Thyroid gland (tissue), 4 donors: Measurements from ENCODE around the gene CYP19A1. TPM values are rescaled to one million over a fixed set of nuclear protein-coding genes. Genes with fewer than 3 reads are reported as not detected.
A peak's percentile ranks its signal among the peaks of the same experiment; 100 is the strongest.
"Not testable (repeated sequence)": the region's sequence is repeated elsewhere in the genome, so short reads cannot be mapped to it uniquely, and the experiment has no call there.

ENCODE experiments used
- DNase-seq, 2 donors: peaks; one replicate each; pipeline ENCODE4 v3.0.0-alpha.2; 2019
- H3K27ac ChIP-seq, 3 donors: fragments of 200-600 bp; sonication (generic); 1 replicate in 2 of 3; 2 replicates in 1 of 3; pipeline ENCODE4 v1.5.1; 2016 to 2019; ENCODE audit warnings: mild to moderate bottlenecking in 1 of 3, moderate library complexity in 1 of 3
- H3K27me3 ChIP-seq: fragments of 200-600 bp; sonication (generic); one replicate; pipeline ENCODE4 v1.5.1; 2019
- H3K36me3 ChIP-seq, 2 donors: fragments of 200-600 bp; sonication (generic); one replicate each; pipeline ENCODE4 v1.5.1; 2016 to 2019
- H3K4me1 ChIP-seq, 2 donors: fragments of 200-600 bp; sonication (generic); one replicate each; pipeline ENCODE4 v1.5.1; 2017 to 2019
- H3K4me3 ChIP-seq, 3 donors: fragments of 200-600 bp; sonication (generic); replicated peaks in 1 of 3; 1 replicate in 2 of 3; 2 replicates in 1 of 3; pipeline ENCODE4 v1.5.1; 2016; ENCODE audit warnings: mild to moderate bottlenecking in 1 of 3
- H3K9me3 ChIP-seq: fragments of 200-600 bp; sonication (generic); one replicate; pipeline ENCODE4 v1.5.1; 2017
- CTCF ChIP-seq, 6 experiments: fragments of 200-600 bp in 3 of 6; fragments of 450-650 bp in 3 of 6; sonication (generic) in 3 of 6; IDR thresholded peaks; one replicate each; pipeline ENCODE4 v1.5.1; 2016 to 2019; ENCODE audit warnings: antibody characterized with exemption in 6 of 6, mild to moderate bottlenecking in 2 of 6, inconsistent platforms in 1 of 6, moderate library complexity in 1 of 6
- POLR2A ChIP-seq, 2 donors: fragments of 450-650 bp; IDR thresholded peaks; one replicate each; pipeline ENCODE4 v1.6.1; 2017; ENCODE audit warnings: antibody characterized with exemption in 2 of 2, mild to moderate bottlenecking in 2 of 2, moderate library complexity in 1 of 2
- WGBS, 2 donors: methylation state at CpG; one replicate each; pipeline ENCODE4 v1.1.5; 2017; 5-methylcytosine and 5-hydroxymethylcytosine counted together
- intact Hi-C: fragments of 100-400 bp; cut with DNase I; formaldehyde crosslinking; loops from one replicate; pipeline ENCODE4 v1.15.1; 2023
- total RNA-seq, 4 donors: library from RNA; depleted of rRNA; stranded (reverse); fragments of >200 nt; gene quantifications; one replicate each; pipeline ENCODE4 v1.2.3, GENCODE V29; 2016

CYP19A1 gene
- total RNA-seq, 4 donors from 2014 or later, result 1.6 to 5.5 (median 4.5) TPM

- intact Hi-C loops, result no loop called here
- no peaks in the 10 kb centered on the region for H3K27me3 ChIP-seq
- TF ChIP-seq CTCF (IDR thresholded peaks at IDR 0.05) (no peak), POLR2A (IDR thresholded peaks at IDR 0.05) (no peak)
- H3K27ac ChIP-seq, result no peak overlapping the region
- H3K4me3 ChIP-seq, result no peak overlapping the region
- DNase-seq, result peak in 1 of 2 donors; percentile 3
- H3K4me1 ChIP-seq, result peaks cover 0 to 5% of the 10 kb centered on the region in 2 donors
- no peaks in the 10 kb centered on the region for H3K9me3 ChIP-seq
- H3K36me3 ChIP-seq, result no peaks in the 10 kb centered on the region
These were observed 74.7 kb downstream of the CYP19A1 start for GRCh38 chr15:51263726-51264125.

GRCh38 chr15:51263116-51263515 is 75.3 kb downstream of the CYP19A1 start:
- WGBS, 2 donors, result 82 to 88% methylated on average over 3 of the region's 3 CpGs
- intact Hi-C loops, result no loop called here
- DNase-seq, result no peak

GRCh38 chr15:51262463-51262862 is 75.9 kb downstream of the CYP19A1 start:
- 70 to 79% methylated on average over 2 of the region's 2 CpGs for WGBS, 2 donors
- no peak for TF ChIP-seq POLR2A (IDR thresholded peaks at IDR 0.05)
- no peak for TF ChIP-seq CTCF (IDR thresholded peaks at IDR 0.05)
- no peaks in the 10 kb centered on the region for H3K36me3 ChIP-seq
- no peak overlapping the region for H3K4me3 ChIP-seq
- no peaks in the 10 kb centered on the region for H3K27me3 ChIP-seq
- no peak for DNase-seq
- H3K27ac ChIP-seq, result no peak overlapping the region
- intact Hi-C loops, result no loop called here
- H3K4me1 ChIP-seq, result peaks cover 0 to 2% of the 10 kb centered on the region in 2 donors
- no peaks in the 10 kb centered on the region for H3K9me3 ChIP-seq

More at GRCh38 chr15:51263116-51263515, 75.3 kb downstream of the CYP19A1 start:
- Histone ChIP-seq H3K36me3 (no peaks in the 10 kb centered on the region), H3K4me3 (no peak overlapping the region), H3K27ac (no peak overlapping the region), H3K4me1 (peaks cover 0 to 5% of the 10 kb centered on the region in 2 donors), H3K27me3 (no peaks in the 10 kb centered on the region), H3K9me3 (no peaks in the 10 kb centered on the region)
- no peak for TF ChIP-seq CTCF (IDR thresholded peaks at IDR 0.05)
- TF ChIP-seq POLR2A (IDR thresholded peaks at IDR 0.05), result no peak

GRCh38 chr15:51261113-51261512 is 77.3 kb downstream of the CYP19A1 start:
- H3K4me3 ChIP-seq, H3K4me1 ChIP-seq, H3K36me3 ChIP-seq, H3K27ac ChIP-seq, DNase-seq, intact Hi-C loops, H3K27me3 ChIP-seq, H3K9me3 ChIP-seq: not testable (repeated sequence)
- WGBS, 2 donors, result 84 to 89% methylated on average over 7 of the region's 7 CpGs

GRCh38 chr15:51260202-51260601 is 78.2 kb downstream of the CYP19A1 start:
- intact Hi-C loops, result no loop called here
- H3K27ac ChIP-seq, result no peak overlapping the region
- H3K9me3 ChIP-seq, result no peaks in the 10 kb centered on the region
- no peaks in the 10 kb centered on the region for H3K27me3 ChIP-seq
- 70% methylated on average over 4 of the region's 4 CpGs for WGBS, 2 donors
- H3K36me3 ChIP-seq, result no peaks in the 10 kb centered on the region
- no peak for DNase-seq
- H3K4me1 ChIP-seq, result no peaks in the 10 kb centered on the region
- TF ChIP-seq POLR2A (IDR thresholded peaks at IDR 0.05), result no peak
- TF ChIP-seq CTCF (IDR thresholded peaks at IDR 0.05), result no peak
- H3K4me3 ChIP-seq, result no peak overlapping the region

GRCh38 chr15:51255533-51255932 is 82.9 kb downstream of the CYP19A1 start:
- Histone ChIP-seq H3K27ac (no peak overlapping the region), H3K9me3 (no peaks in the 10 kb centered on the region), H3K36me3 (no peaks in the 10 kb centered on the region), H3K4me1 (no peaks in the 10 kb centered on the region), H3K27me3 (no peaks in the 10 kb centered on the region), H3K4me3 (no peak overlapping the region)
- DNase-seq, result no peak
- TF ChIP-seq CTCF (IDR thresholded peaks at IDR 0.05) (no peak), POLR2A (IDR thresholded peaks at IDR 0.05) (no peak)
- 83 to 98% methylated on average over 2 of the region's 2 CpGs for WGBS, 2 donors
- intact Hi-C loops, result no loop called here
